A549 treated with dexamethasone at 1 μM for 4 hours (cell line): ENCODE data around the gene FOXC2. TPM values are rescaled to one million over a fixed set of nuclear protein-coding genes. Genes with fewer than 3 reads are reported as not detected.

Experiments used
- total RNA-seq: library from RNA; stranded (reverse); fragments of 200-300 nt; extraction: Qiagen RNA extraction; gene quantifications from 5 replicates; pipeline ENCODE4 v1.2.3, GENCODE V29; 2022

The FOXC2 gene
- total RNA-seq = 4.6 to 6.4 TPM (median 5.5 TPM) in 5 replicates

DNA sequence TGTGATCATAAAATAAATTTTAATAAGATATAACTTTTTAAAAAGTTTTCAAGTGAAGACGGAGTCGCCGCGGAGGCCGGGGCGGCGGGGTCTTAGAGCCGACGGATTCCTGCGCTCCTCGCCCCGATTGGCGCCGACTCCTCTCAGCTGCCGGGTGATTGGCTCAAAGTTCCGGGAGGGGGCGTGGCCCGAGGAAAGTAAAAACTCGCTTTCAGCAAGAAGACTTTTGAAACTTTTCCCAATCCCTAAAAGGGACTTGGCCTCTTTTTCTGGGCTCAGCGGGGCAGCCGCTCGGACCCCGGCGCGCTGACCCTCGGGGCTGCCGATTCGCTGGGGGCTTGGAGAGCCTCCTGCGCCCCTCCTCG, at the start of gene FOXC2:
Gene FOXC2, plus strand, starts transcription at position 229 of the 365 bp plus-strand sequence. CDS start 507 bp downstream, outside the sequence.

DNA sequence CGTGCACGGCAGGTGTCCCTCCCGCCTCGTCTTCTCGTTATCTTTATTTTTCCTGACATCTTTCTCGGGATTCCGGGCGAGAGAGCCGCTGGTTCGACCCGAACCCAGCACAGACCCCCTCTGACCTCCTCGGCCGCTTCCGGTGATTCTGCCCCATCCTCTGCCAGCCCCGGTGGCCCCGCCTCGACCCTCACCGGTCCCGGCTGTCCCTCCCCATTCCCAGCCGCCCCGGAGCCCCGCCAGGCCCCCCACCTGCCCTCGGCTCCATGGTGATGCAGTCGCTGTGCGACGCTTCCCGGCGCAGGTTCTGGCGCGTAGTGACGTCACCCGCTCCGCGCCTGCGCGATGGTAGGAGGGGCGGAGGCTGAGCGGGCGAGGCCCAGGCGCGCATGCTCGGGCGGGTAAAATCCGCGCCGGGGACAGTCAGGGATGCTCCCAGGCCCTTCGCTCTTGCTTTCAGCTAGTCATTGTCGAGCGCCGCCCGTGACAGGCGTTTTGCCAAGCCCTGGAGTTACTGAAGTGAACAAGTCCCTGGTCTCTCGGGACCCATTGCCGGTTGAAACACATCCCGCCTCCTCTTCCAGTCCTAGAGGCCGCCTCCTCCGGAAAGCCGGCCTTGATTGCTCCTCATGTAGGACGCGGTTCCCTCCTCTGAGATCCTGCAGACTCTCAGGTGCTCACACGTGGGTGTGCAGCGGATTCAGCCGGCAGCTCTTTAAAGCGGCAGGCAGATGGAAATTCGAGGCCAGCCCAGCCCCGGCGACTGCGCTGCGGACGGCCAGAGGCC, 11.5 kb upstream of the FOXC2 start, which contains the start of gene MTHFSD:
Gene MTHFSD, minus strand, starts transcription at position 319 of the 787 bp plus-strand sequence. Its CDS starts 51 bp downstream, at position 268.

DNA sequence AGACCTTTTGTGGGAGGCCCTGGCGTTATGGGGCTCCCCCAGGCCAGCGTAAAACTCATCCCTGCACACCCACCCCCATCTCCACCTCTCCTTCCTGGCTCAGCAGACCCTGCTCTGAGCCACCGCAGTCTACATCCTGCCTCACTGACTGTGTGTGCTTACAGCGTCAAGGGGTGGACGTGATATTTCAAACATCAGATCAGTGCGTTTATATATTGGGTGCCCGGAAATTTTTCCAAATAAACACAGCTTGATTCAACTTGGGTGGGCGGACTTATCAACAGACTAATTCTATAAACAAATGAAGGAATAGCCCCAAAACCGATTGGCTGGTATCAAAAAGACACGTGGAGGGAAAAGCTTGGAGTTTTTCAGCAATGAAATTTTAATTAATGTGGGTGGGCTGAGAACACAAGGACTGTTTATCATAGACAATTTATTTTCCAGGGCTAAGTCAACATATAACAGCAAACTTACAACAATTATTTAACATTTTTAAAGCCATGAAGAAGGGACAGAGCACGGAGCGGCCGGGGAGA, 11.5 kb downstream of the FOXC2 start, which contains the start of gene FOXL1:
Gene FOXL1, plus strand, starts transcription at position 489 of the 539 bp plus-strand sequence. CDS start 175 bp downstream, outside the sequence.

Other genes starting within 250 kb of the FOXC2 start
- 0.02 to 0.03 TPM in 2 of 5 replicates, not detected in the others for gene FOXF1, start 56.3 kb upstream of the FOXC2 start, total RNA-seq
- gene MTHFSD, start 11.6 kb upstream of the FOXC2 start, total RNA-seq = 9.7 to 13.6 TPM (median 11.0 TPM) in 5 replicates
- 1.4 to 2.2 TPM (median 2.0 TPM) in 5 replicates for gene FOXL1, start 11.7 kb downstream of the FOXC2 start, total RNA-seq